Activated CD4-positive, CD25-positive, alpha-beta regulatory T cell (primary cell): ENCODE measurements around the gene HRH1.

ENCODE experiments used
- DNase-seq, 4 experiments: peaks; one replicate each; lab custom pipeline; 2025; lab: John Stamatoyannopoulos, UW

HRH1 gene

DNA sequence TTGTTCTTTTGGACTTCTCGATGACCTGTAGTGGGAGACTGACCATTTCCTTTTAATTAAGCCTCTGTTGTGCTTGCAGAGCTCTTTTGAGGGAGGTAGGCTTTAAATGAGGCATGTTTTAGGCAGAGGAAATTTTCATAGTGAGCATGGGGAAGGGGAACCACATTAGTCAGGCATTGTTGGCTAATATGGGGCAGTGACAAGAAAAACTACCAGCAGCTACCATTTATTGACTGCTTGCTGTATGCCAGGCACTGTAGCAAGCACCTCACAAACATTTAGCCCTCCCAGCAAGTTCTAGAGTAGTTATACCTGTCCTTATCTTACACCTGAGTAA is 128.8 kb downstream of the HRH1 start:
- no peak for DNase-seq

DNA sequence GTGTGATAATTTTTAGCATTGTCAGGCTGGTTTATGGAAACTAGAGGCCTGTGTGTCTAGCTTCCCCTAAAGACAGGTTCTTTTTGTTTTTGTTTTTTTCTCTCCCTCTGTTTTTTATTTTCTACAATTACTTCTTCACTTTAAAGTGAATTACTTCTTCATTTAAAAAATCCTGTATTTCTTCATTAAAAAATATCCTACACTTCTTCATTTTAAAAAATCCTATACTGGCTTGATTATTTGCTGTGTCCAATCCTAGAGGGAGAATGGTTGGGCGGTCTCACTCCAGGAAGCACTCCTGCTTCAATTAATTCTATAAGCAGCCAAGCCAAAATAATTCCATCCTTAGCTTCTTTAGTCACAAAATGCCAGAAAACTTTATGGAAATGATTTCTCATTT is 129.7 kb downstream of the HRH1 start:
- DNase-seq = no peak

DNA sequence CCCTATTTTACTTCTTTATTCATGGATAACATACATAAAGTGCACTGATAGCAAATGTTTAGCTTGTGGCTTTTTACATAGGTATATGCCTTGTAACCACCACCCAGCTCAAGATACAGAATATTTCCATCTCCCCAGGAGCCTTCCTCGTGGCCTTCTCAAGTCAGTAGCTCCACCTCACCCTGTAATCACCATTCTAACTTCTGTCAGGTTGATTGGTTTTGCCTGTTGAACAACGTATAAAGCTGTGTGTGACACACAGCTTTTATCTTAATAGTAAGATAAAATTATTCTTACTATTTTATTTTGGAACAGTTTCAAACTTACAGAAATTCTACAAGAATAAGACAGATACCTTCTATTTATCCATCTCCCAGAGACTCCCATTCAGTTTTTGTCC is 131.2 kb downstream of the HRH1 start:
- no peak for DNase-seq

DNA sequence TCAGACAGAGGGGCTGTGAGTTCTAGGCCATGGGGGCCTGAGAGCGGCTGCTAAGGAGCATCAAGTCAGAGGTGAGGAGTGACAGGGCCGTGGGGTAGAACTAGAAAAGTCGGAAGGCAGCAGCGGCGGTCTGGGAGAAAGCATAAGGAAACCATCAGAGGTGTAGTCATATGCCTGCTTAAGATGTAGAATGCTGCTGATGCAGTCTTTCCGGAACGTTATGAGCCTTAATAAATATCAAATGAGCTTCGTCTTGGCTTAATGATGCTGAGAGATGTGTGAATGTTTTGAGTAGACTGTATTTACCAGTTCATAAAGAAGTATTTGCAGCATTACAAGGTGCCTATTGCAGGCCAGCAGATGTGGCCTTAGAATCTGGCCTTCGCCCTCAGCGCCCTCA is 133.1 kb downstream of the HRH1 start:
- DNase-seq = no peak

DNA sequence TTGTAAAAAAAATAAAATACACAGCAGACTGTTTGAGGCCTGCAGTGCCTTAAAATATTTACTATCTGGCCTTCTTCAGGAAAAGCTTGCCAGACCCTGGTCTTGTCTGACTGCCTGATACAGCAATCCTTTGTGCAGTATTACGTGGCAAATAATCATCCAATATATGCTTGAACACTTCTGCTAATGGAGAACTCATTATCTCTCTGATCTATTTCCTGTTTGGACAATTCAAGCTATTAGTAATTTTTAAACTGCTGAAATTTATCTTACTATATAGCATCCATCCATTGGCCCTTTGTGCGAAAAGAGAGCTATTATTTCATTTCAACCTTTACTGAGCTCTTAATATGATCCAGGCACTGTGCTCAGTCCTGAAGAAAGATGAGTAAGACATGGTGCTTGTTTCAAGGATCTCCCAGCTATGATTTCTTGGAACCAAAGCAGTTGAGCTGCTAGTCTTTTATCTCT is 133.8 kb downstream of the HRH1 start:
- no peak for DNase-seq

DNA sequence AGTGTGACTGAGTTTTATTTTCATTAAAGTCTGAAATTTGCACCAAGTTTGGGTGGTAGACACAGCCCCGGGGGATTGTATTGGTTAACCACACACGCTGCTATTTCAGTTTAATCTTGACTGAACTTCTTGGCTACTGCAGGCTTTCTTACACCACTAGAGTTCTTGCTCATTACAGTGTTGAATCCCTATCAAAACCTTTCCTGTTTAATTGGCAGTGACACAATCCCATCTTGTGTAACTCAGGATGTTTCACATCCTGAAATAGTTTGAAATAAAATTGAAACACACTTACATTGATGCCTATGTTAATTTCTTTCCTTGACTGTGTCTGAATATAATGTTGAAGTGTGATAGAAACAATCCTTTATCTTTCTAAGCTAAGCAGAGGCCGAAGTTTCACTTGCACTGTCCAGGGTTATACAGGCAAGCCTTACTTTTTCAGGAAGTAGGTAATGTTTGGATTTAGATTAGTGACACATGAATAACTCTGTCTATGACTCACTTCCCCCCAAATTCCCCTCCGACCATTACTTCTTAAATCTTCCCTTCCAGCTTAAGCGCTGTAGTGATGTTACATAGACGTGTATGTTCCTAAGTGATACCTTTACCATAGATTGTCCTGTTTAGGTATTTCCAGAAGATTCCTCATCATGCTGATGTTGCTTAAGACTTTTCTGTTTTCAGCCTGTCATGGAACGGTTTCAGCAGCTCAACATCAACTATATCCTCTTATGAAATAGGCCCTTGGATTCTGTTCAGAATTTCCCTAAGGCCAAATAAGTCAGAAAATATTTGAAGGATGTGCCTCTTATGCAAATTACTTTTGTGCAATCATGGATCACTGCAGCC is 134.7 kb downstream of the HRH1 start:
- DNase-seq = no peak

DNA sequence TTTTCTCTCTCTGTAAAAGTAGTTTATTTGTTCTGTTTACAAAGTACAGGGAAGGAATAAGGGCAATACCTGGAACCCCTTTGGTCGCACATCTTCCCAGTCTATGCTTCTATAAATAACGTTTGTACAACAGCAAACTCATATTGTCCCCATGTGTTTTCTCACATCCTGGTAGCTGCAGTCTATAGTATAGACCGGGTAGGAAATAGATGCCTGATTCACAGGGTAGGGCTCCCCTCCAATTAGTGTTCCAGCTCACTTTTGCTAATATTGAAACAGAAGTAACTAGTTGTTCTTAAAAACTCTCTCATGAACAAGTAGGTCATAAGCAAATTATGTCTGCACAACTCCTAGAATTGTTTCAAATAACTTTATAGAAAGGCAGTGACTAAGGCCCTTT is 135.6 kb downstream of the HRH1 start:
- no peak for DNase-seq

DNA sequence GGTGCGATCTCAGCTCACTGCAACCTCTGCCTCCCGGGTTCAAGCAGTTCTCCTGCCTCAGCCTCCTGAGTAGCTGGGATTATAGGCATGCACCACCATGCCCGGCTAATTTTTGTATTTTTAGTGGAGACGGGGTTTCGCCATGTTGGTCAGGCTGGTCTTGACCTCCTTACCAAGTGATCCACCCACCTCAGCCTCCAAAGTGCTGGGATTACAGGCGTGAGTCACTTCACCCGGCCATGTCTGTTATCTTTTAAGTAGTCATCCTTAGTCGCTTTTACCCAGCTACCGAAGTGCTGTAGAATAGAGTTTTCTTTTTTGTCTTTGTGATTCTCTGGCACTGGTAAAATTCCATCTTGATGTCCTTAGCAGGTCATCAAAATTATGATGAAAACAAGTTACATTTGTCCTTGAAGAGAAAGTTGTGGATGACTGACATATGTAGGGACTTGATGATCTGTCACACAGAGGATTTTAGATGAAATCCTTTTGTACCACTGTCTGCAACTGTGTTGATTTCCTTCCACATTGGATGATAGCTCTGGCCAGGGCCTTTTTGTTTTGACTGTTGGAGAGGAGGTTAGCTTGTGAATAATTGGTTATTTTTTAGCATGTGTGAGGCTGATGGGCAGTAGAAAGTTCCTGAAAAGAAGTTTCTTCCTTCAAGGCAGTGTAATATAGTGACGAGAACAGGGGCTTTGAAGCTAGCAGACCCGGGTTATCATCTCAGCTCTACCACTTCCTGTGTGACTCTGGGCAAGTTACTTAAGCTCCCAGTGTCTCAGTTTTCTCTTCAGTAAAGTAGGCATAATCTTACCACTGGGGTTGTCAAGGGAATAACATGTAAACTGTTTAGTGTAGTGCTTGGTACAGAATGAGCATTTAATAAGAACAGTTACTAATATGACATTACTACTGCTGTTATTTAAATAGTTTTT is 136.7 kb downstream of the HRH1 start:
- DNase-seq = no peak

DNA sequence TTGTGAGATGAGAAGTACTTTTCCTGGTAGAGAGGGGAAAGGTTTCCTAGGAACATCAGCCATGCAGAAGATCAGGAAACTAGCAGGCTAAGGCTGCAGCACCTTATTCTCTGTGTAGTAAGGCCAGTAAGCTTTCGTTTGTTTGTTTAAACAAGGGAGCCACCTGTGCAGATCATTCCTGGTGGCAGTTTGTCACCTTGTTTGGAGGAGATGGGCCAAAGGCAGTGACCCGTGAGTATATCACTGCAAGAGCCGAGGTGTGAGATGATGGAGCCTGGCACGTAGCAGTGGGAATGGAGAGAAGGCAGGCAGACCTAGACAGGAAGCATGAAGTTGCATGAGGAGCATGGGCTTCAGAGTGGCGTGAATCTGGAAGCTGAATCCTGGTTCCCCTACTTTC is 137.5 kb downstream of the HRH1 start:
- DNase-seq = no peak

DNA sequence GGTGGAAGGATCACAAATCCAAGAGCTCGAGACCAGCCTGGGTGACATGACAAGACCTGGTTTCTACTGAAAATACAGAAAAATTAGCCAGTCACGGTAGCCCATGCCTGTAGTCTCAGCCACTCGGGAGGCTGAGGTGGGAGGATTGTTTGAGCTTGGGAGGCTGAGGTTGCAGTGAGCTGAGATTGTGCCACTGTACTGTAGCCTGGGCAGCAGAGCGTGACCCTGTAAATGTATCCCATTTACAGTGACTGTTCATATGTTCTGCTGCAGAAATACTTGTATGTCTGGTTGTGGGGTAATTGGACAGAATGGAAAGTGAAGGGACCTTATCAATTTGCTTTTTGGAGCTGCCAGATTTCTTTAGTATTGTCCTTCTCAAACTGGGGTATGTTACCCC is 142.8 kb downstream of the HRH1 start:
- no peak for DNase-seq

DNA sequence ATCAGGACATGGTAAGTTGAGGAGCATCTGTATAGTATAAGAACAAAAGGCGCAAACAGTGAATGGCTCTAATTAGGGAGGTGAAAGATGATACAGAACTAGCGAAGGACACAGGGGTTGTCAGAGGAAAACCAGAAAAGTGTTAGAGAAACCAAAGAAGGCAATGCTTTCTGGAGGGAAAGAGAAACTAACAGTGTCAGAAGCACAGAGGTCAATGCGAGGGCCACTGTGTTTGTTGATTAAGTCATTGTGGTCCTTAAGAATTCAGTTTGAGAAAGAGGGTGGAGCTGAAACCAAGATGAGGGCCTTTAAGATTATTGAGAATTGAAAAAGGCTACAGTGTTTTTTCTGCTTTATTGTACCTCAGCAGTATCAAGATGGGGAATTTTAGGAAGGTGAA is 146.7 kb downstream of the HRH1 start:
- no peak for DNase-seq

DNA sequence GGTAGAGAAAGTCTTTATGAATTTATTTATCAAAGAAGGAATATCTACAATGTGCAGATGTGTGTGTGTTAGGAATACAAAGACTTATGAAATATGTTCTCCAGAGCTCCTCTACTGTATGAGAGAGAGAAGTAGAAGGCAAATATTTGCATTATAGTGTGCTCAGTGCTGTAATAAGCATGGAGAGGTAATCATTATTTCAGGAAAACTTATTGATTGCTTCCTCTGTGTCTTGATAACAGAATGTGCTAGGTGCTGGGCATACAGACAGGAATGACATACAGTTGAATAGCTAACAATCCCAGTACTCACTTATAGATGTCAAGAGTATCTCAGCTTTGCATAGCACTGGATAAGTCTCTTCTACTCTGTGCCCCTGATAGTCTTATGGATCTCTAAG is 148.2 kb downstream of the HRH1 start:
- no peak for DNase-seq

DNA sequence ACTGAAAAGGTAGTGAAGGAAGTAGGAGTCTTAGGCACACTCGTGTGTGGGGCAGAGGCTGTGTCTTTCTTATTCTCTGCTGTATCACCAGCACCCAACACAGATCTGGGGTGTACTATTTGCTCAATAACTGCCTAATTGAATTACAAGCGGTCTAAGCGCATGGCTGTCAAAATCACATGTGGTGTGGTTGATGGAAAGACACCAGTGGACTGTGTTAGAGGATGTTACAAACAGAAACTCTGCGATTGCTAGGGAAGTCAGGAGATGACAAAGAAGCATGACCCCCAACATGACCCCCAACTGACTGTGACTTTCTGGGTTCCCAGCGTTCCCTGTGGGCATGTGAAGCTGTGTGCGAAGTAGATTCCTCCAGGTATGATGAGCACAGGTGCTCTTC is 149.9 kb downstream of the HRH1 start:
- no peak for DNase-seq

DNA sequence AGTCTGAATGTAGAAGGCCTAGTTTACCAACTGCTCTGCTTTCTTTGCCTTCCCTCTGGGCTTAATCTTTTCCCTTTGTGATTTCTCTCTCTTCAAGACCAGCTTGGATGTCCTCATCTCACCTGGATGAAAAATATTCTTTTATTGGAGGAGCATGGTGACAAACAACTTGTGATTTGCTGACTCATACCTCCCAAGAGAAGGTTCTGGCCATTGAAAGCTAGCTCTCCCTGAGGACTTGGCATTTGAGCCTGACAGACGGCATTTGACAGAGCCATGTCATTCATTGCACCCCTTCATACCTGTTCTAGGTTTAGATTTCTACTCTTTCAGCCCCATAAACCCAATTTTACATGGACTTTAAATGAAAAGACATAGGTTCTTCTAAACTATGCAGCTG is 151.2 kb downstream of the HRH1 start:
- no peak for DNase-seq

DNA sequence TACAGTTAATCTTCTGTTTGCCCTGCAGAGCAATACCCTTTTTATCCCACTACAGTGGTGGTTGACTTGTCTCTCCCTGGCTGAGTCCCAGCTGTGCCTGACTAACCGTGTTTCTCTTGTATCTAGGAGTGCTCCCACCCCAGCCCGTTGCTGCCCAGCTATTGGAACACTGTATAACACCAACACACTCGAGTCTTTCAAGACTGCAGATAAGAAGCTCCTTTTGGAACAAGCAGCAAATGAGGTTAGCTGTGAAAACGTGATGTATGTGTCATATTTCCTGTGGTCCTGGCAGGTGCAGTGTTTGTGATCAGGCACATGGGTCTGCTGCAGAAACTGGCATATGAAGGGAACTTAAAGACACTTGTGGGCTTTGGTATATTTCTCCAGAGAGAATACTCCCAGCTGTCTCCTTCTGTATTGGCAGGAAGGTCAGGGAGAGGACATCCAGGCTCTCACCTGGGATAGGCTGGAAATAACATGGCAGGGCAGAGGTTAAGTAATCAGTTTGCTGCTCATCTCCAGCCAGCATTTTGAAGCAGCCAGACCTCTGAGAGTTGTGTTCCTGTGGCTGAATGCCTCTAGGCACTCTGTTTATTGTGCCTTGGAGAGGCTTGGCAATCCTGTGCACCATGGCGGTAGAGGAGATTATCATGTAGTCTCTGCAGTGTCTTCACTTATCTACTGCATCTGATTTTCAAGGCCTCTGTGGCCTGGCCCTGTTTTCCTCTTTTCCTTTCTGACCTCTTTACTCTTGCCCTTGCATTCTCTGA is 152.7 kb downstream of the HRH1 start:
- DNase-seq = no peak

DNA sequence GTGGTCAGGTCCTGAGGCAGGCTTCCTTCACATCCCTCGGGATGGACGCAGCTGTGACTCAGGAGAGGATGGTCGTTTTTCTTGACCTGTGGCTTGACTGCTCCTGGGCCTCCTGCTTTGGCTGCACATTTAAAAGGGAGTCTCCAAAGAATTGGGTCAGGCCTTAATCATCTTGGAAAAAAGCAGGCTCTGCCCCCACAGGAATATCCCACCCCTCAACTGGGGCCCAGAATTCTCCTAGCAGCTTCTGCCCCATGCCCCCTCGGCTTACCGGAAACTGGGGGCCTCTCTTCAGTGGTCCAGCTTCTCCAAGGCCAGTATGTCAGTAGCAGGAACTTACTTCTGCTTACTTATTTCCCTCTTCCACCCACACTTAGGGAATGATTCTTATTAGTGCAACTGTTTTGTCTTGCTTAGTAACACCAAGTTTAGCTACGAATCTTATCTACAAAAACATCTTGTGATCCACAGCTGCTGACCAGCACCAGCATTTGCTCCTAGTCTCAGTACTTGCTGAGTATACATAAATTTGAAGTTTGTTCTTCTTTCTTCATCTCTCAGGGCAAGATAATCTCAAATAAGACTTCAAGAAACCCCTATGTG is 153.6 kb downstream of the HRH1 start:
- no peak for DNase-seq

DNA sequence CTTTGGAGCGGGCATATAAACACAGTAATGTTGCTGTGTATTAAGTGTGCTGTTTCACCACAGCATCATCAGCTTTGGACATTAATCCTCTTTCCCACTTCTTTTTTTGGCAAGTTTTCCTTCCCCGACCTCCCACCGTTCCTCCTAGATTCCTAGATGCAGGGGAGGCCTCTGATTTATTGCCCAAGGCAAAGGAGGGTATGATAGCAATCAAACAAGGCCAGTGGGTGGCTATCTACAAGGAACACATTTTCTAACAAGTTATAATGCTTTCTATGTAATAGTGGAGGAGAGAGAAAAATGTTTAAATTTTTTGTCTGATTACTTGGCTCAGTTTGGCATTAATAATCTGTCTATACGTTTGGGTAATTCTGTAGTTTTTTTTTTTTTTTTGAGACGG is 156.0 kb downstream of the HRH1 start:
- no peak for DNase-seq

DNA sequence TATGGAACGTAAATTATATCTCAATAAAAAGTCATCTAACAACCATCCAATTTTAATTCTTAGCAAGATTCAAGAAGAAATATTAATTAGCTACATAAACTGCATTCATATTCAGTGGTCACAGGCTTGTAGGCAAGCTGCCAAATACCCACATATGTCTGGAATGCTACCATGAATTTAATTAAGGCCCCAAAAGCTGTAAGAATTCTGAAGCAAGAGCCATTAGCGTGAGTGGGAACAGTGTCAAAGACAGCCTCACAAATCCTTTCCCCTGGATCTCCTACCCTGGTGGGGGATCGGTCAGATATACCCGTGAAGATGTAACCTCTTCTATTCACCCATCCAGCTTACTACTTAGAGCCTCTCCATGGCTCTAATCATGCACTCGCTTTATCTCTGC is 157.9 kb downstream of the HRH1 start:
- DNase-seq = no peak
